RWPE1 (cell line): ENCODE results near the gene CRY2.

Experiments used
- CTCF ChIA-PET: fragments of 350-600 bp; sonication (Branson Sonifier 250); formaldehyde crosslinking; extraction: SDS; loops from one replicate; lab custom pipeline; 2021; lab: Yijun Ruan, JAX
- POLR2A ChIA-PET: fragments of 400-600 bp; formaldehyde crosslinking; extraction: SDS; loops from one replicate; lab custom pipeline; 2020; ENCODE audit warnings: antibody characterized with exemption; ENCODE audit not compliant: low non-redundant PET; lab: Yijun Ruan, JAX
- DNase-seq: peaks from one replicate; pipeline ENCODE4 v3.0.0; 2012; ENCODE audit warnings: low spot score
- H3K27ac ChIP-seq: fragments of 450-650 bp; 2 replicates; pipeline ENCODE4 v1.5.1; 2017
- TF ChIP-seq, protein P1 (sequence below): fragments of 450-650 bp; conservative IDR thresholded peaks from 2 replicates; pipeline ENCODE4 v1.5.1; 2017; ENCODE audit warnings: low read depth, mild to moderate bottlenecking

The CRY2 gene

DNA sequence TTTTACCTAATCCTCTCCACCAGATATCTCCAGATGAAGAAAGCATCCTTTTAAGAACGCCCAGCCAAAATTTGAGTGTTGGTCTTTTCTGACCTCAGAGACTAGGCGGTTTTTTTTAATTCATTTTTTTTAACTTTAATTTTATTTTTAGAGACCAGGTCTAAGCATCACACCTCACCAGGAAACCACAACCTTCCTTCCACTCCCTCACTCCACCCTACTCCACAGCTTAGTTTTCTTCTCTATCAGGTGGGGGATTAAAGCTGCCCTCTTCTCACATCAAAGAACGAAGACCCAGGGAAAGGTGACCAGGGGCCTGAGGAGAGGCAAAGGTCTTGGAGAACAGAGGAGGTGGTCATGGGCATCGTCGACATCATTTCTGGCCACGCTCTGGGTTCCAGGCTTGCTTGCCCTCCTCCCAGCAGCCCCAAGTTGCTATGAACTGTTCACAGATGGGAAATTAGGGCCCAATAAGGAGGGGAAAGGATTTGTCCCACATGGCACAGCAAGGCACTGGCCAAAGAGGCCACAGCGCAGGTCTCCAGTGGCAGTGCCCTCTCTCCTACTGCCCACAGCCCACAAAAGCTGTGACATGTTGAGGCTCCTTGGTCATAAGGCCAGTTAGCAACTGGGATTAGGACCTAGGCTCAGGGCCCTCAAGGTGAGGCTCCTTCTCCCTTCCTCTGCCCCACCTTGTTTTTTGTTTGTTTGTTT, 71.8 kb downstream of the CRY2 start:
- no peak for DNase-seq
- peak overlapping the region; percentile 100 for H3K27ac ChIP-seq
- POLR2A ChIA-PET = no interaction called here
- CTCF ChIA-PET = interaction anchor here (1.3 kb wide), 1 partner anchor 21 kb away, joined by 3 read pairs; no protein-coding TSS in a partner anchor
- TF ChIP-seq, protein P1, sequence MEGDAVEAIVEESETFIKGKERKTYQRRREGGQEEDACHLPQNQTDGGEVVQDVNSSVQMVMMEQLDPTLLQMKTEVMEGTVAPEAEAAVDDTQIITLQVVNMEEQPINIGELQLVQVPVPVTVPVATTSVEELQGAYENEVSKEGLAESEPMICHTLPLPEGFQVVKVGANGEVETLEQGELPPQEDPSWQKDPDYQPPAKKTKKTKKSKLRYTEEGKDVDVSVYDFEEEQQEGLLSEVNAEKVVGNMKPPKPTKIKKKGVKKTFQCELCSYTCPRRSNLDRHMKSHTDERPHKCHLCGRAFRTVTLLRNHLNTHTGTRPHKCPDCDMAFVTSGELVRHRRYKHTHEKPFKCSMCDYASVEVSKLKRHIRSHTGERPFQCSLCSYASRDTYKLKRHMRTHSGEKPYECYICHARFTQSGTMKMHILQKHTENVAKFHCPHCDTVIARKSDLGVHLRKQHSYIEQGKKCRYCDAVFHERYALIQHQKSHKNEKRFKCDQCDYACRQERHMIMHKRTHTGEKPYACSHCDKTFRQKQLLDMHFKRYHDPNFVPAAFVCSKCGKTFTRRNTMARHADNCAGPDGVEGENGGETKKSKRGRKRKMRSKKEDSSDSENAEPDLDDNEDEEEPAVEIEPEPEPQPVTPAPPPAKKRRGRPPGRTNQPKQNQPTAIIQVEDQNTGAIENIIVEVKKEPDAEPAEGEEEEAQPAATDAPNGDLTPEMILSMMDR = no peak

- no peak for DNase-seq
- peak overlapping the region; percentile 100 for H3K27ac ChIP-seq
- CTCF ChIA-PET = no interaction called here
- POLR2A ChIA-PET = interaction anchor here (0.8 kb wide), 1 partner anchor 73 kb away, joined by 3 read pairs; no protein-coding TSS in a partner anchor
- TF ChIP-seq, protein P1 = no peak
Measured at GRCh38 chr11:45919806-45920530, 72.7 kb downstream of the CRY2 start.

GRCh38 chr11:45920531-45921477, 73.5 kb downstream of the CRY2 start:
- ChIA-PET CTCF (no interaction called here), POLR2A (interaction anchor here (0.8 kb wide), 1 partner anchor 74 kb away, joined by 3 read pairs; no protein-coding TSS in a partner anchor)
- DNase-seq = no peak
- H3K27ac ChIP-seq = peak overlapping the region; percentile 100
- TF ChIP-seq, protein P1 = no peak

DNA sequence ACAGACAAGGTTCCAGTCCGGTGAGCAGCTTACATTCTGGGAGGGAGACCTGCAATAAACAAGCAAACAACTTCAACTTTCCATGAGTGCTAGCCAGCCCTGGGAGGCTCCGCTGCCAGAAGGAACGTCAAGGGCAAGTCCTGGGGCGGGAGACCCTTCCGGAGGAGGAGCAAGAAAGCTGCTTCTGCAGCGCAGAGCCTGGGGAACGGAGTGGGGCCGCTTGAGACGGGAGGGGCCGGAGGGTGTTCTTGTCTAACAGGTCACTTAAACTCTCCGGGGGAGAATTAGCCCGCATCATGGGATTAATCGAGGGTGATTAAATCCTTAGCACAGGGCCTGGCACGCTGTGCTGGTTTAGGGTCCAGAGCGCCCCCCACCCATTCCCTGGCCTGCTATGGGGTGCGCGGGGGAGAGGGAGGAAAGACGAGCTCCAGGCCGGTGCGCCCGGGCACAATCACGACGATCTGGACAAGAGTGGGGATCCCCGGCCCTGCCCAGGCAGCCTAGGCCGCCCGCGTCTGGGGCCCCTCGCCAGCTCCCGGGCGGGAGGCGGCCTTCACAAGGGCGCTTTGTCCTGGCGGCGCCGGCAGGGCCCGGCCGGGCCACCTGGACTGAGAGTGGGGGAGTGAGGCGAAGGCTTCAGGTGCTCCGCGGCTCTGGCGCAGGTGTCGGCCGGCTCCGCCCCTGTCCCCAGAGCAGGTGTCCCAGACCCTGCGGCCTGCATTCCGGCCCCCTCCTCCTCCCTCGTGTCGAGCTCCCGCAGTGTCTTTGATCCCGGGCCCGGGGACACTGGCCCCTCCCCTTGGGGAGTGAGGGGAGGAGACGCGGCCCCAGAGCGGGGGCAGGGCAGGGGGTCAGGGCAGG, 74.5 kb downstream of the CRY2 start:
- peak overlapping the region; percentile 100 for H3K27ac ChIP-seq
- POLR2A ChIA-PET = interaction anchor here (0.6 kb wide), 1 partner anchor 9 kb away, joined by 4 read pairs; no protein-coding TSS in a partner anchor
- CTCF ChIA-PET = interaction anchor here (0.8 kb wide), 1 partner anchor 9 kb away, joined by 6 read pairs; no protein-coding TSS in a partner anchor
- no peak for DNase-seq
- TF ChIP-seq, protein P1 = no peak

GRCh38 chr11:45922425-45923082, 75.3 kb downstream of the CRY2 start, which contains the start of gene LARGE2:
TSS of gene LARGE2 (plus strand) at chr11:45922656. CDS start at chr11:45922883, 227 bp downstream.
- ChIA-PET POLR2A (interaction anchor here (0.6 kb wide), 1 partner anchor 9 kb away, joined by 4 read pairs; no protein-coding TSS in a partner anchor), CTCF (interaction anchor here (0.8 to 1.9 kb wide), 4 partner anchors 8 to 50 kb away, joined by 3 to 7 read pairs (median 4); no protein-coding TSS in a partner anchor)
- peak within 1 kb of the TSS; percentile 100 for H3K27ac ChIP-seq
- DNase-seq = peak; percentile 84
- TF ChIP-seq, protein P1 = no peak
